ENCODE data around the gene KRTAP10-7.
"Not testable (repeated sequence)": the region's sequence is repeated elsewhere in the genome, so short reads cannot be mapped to it uniquely, and the experiment has no call there.

- TF ChIP-seq POLR2AphosphoS5, POLR2A (IDR thresholded peaks at IDR 0.05): not testable (repeated sequence)
- TF ChIP-seq, protein P1, sequence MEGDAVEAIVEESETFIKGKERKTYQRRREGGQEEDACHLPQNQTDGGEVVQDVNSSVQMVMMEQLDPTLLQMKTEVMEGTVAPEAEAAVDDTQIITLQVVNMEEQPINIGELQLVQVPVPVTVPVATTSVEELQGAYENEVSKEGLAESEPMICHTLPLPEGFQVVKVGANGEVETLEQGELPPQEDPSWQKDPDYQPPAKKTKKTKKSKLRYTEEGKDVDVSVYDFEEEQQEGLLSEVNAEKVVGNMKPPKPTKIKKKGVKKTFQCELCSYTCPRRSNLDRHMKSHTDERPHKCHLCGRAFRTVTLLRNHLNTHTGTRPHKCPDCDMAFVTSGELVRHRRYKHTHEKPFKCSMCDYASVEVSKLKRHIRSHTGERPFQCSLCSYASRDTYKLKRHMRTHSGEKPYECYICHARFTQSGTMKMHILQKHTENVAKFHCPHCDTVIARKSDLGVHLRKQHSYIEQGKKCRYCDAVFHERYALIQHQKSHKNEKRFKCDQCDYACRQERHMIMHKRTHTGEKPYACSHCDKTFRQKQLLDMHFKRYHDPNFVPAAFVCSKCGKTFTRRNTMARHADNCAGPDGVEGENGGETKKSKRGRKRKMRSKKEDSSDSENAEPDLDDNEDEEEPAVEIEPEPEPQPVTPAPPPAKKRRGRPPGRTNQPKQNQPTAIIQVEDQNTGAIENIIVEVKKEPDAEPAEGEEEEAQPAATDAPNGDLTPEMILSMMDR (IDR thresholded peaks at IDR 0.05): not testable (repeated sequence)
Observed at GRCh38 chr21:44558329-44558675, 42.1 kb upstream of the KRTAP10-7 start.

All from breast epithelium (tissue), 3 donors.